PFSK-1 (cell line): ENCODE results near the gene GNAS.

Source experiments
- FOXP2 ChIP-seq: optimal IDR thresholded peaks from 2 replicates; pipeline ENCODE3; 2011; ENCODE audit warnings: borderline replicate concordance, control low read depth, inconsistent platforms; ENCODE audit not compliant: insufficient read depth; ENCODE audit errors: extremely low read length, extremely low read depth
- POLR2AphosphoS5 ChIP-seq: IDR thresholded peaks from 2 replicates; pipeline ENCODE4 v1.6.1; 2012; ENCODE audit warnings: low read depth, mild to moderate bottlenecking, control low read depth, low read length, moderate library complexity
- SIN3A ChIP-seq: IDR thresholded peaks from 2 replicates; pipeline ENCODE4 v1.6.1; 2012; ENCODE audit warnings: mild to moderate bottlenecking, low read length, moderate library complexity, borderline replicate concordance; ENCODE audit not compliant: insufficient read depth
- TAF1 ChIP-seq: IDR thresholded peaks from 2 replicates; pipeline ENCODE4 v1.6.1; 2012; ENCODE audit warnings: low read length, control low read depth, borderline replicate concordance; ENCODE audit not compliant: insufficient read depth
- TF ChIP-seq, protein P1 (sequence below), 2 experiments: IDR thresholded peaks; 2 replicates each; pipeline versions ENCODE4 v1.6.1 to v1.8.0; 2011 to 2012; ENCODE audit warnings: low read depth in 2 of 2, low read length in 2 of 2, control low read depth in 1 of 2, inconsistent platforms in 1 of 2, mild to moderate bottlenecking in 1 of 2, moderate library complexity in 1 of 2; ENCODE audit not compliant: insufficient read depth in 1 of 2

Gene GNAS

GRCh38 chr20:58899512-58899911, 47.0 kb downstream of the GNAS start:
- no peak for TF ChIP-seq SIN3A
- TF ChIP-seq TAF1: no peak
- TF ChIP-seq, protein P1, sequence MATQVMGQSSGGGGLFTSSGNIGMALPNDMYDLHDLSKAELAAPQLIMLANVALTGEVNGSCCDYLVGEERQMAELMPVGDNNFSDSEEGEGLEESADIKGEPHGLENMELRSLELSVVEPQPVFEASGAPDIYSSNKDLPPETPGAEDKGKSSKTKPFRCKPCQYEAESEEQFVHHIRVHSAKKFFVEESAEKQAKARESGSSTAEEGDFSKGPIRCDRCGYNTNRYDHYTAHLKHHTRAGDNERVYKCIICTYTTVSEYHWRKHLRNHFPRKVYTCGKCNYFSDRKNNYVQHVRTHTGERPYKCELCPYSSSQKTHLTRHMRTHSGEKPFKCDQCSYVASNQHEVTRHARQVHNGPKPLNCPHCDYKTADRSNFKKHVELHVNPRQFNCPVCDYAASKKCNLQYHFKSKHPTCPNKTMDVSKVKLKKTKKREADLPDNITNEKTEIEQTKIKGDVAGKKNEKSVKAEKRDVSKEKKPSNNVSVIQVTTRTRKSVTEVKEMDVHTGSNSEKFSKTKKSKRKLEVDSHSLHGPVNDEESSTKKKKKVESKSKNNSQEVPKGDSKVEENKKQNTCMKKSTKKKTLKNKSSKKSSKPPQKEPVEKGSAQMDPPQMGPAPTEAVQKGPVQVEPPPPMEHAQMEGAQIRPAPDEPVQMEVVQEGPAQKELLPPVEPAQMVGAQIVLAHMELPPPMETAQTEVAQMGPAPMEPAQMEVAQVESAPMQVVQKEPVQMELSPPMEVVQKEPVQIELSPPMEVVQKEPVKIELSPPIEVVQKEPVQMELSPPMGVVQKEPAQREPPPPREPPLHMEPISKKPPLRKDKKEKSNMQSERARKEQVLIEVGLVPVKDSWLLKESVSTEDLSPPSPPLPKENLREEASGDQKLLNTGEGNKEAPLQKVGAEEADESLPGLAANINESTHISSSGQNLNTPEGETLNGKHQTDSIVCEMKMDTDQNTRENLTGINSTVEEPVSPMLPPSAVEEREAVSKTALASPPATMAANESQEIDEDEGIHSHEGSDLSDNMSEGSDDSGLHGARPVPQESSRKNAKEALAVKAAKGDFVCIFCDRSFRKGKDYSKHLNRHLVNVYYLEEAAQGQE (IDR thresholded peaks at IDR 0.05; ENCODE audit: insufficient read depth in 1 of 2, low read depth in 2 of 2, low read length in 2 of 2): no peak
- TF ChIP-seq POLR2AphosphoS5: no peak
- no peak for TF ChIP-seq FOXP2

- no peak for TF ChIP-seq SIN3A
- no peak for TF ChIP-seq POLR2AphosphoS5
- TF ChIP-seq, protein P1 (IDR thresholded peaks at IDR 0.05; ENCODE audit: insufficient read depth in 1 of 2, low read depth in 2 of 2, low read length in 2 of 2): no peak
- no peak for TF ChIP-seq FOXP2
- TF ChIP-seq TAF1: no peak
Measured at GRCh38 chr20:58900397-58900796, 47.9 kb downstream of the GNAS start.

DNA sequence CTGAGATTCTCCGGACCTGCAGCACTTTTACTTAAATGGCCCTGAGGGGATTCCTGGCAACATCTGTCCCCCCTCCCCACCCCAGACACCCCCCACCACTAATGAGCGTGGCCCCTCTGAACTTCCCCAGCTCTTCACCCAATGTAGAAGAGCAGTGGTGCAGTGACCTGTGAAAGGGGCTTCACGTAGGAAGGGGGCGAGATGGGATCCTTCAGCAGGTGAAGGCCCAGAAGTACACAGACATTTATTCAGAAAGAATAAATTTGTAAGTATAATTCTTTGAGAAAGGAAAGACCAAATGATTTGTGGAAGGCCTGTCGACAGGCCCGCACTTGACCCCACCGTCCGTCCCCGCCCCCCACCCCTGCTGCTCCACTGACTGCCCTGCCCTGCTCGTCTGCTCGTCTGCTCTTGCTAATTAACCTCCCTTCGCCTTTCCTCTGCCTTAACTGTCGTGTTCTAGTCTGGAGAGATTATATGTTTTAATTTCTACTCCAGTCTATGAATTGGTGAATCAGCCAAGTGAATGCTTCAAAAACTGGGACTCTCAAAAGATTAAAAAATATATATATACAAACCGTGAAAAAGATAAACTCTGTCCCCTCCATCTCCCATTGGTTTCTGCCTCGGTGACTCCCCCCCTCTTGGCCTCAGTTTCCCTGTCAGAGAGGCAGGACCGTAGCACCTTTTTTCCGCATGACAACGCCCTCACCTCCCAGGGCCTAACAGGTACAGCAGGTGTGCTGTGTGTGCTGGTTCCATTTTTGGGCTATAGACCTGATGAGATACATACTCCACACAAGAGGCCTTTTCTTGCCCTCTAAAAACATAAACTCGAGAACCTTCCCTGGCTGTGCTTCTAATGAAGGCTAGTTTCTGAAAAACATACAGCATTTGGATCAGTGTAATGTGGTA, 49.2 kb downstream of the GNAS start:
- TF ChIP-seq FOXP2 (no peak), SIN3A (no peak), TAF1 (no peak), POLR2AphosphoS5 (no peak)
- TF ChIP-seq, protein P1 (IDR thresholded peaks at IDR 0.05; ENCODE audit: insufficient read depth in 1 of 2, low read depth in 2 of 2, low read length in 2 of 2): no peak

- TF ChIP-seq SIN3A (no peak), TAF1 (no peak), POLR2AphosphoS5 (no peak), FOXP2 (no peak)
- TF ChIP-seq, protein P1 (IDR thresholded peaks at IDR 0.05; ENCODE audit: insufficient read depth in 1 of 2, low read depth in 2 of 2, low read length in 2 of 2): no peak
Measured at GRCh38 chr20:58903614-58904013, 51.1 kb downstream of the GNAS start.
